Mesenchymal stem cell (in vitro differentiated cells and primary cell): ENCODE measurements around the gene FARP2.

Experiments
- DNase-seq: peaks from one replicate; pipeline ENCODE4 v3.0.0-alpha.2; 2013
- H2AFZ ChIP-seq: one replicate; pipeline ENCODE4 v1.6.1; 2013; ENCODE audit warnings: low read depth, mild to moderate bottlenecking, control low read depth, inconsistent platforms, low read length, moderate library complexity
- H2AK5ac ChIP-seq: 2 replicates; pipeline ENCODE4 v1.6.1; 2013; ENCODE audit warnings: low read length, moderate library complexity, mild to moderate bottlenecking, inconsistent platforms; ENCODE audit not compliant: severe bottlenecking
- H2BK120ac ChIP-seq: one replicate; pipeline ENCODE4 v1.6.1; 2013; ENCODE audit warnings: low read depth, mild to moderate bottlenecking, inconsistent platforms, low read length, moderate library complexity
- H2BK12ac ChIP-seq, 2 experiments: one replicate each; pipeline ENCODE4 v1.6.1; 2013; ENCODE audit warnings: inconsistent platforms in 2 of 2, low read length in 2 of 2, mild to moderate bottlenecking in 2 of 2, moderate library complexity in 2 of 2, control low read depth in 1 of 2
- H2BK15ac ChIP-seq: one replicate; pipeline ENCODE4 v1.6.1; 2013; ENCODE audit warnings: mild to moderate bottlenecking, low read depth, inconsistent platforms; ENCODE audit not compliant: poor library complexity, severe bottlenecking
- H2BK5ac ChIP-seq: 2 replicates; pipeline ENCODE4 v1.6.1; 2013; ENCODE audit warnings: low read depth, mild to moderate bottlenecking, low read length, control low read depth, inconsistent platforms; ENCODE audit not compliant: poor library complexity, severe bottlenecking
- H3K14ac ChIP-seq, 2 experiments: one replicate each; pipeline ENCODE4 v1.6.1; 2013; ENCODE audit warnings: inconsistent platforms in 2 of 2, low read length in 2 of 2, control low read depth in 1 of 2, mild to moderate bottlenecking in 1 of 2, moderate library complexity in 1 of 2
- H3K18ac ChIP-seq, 2 experiments: one replicate each; pipeline ENCODE4 v1.6.1; 2013; ENCODE audit warnings: inconsistent platforms in 2 of 2, low read length in 2 of 2, control low read depth in 1 of 2, low read depth in 1 of 2, mild to moderate bottlenecking in 1 of 2
- H3K23ac ChIP-seq, 2 experiments: one replicate each; pipeline ENCODE4 v1.6.1; 2013; ENCODE audit warnings: inconsistent platforms in 2 of 2, low read length in 2 of 2, mild to moderate bottlenecking in 2 of 2, moderate library complexity in 2 of 2, control low read depth in 1 of 2
- H3K27ac ChIP-seq: 2 replicates; pipeline ENCODE4 v1.5.1; 2013; ENCODE audit warnings: mild to moderate bottlenecking, moderate library complexity, low read length, control low read depth, inconsistent platforms; ENCODE audit not compliant: poor library complexity, severe bottlenecking
- H3K27me3 ChIP-seq, 2 experiments: 2 replicates each; pipeline versions ENCODE4 v1.6.1 to v1.7.0; 2013; ENCODE audit warnings: low read length in 2 of 2, mild to moderate bottlenecking in 2 of 2, moderate library complexity in 2 of 2, control low read depth in 1 of 2, inconsistent platforms in 1 of 2; ENCODE audit not compliant: control insufficient read depth in 1 of 2, insufficient read depth in 1 of 2
- H3K36me3 ChIP-seq, 2 experiments: 2 replicates each; pipeline versions ENCODE4 v1.6.1 to v1.7.0; 2013; ENCODE audit warnings: low read length in 2 of 2, control low read depth in 1 of 2, inconsistent platforms in 1 of 2, low read depth in 1 of 2, mild to moderate bottlenecking in 1 of 2; ENCODE audit not compliant: insufficient read depth in 2 of 2, control insufficient read depth in 1 of 2
- H3K4ac ChIP-seq, 2 experiments: one replicate each; pipeline ENCODE4 v1.6.1; 2013; ENCODE audit warnings: inconsistent platforms in 2 of 2, low read length in 2 of 2, mild to moderate bottlenecking in 2 of 2, moderate library complexity in 2 of 2, control low read depth in 1 of 2, low read depth in 1 of 2
- H3K4me1 ChIP-seq: 2 replicates; pipeline ENCODE4 v1.6.1; 2013; ENCODE audit warnings: low read depth, low read length, control low read depth; ENCODE audit not compliant: control insufficient read depth, insufficient read depth
- H3K4me2 ChIP-seq: 2 replicates; pipeline ENCODE4 v1.6.1; 2013; ENCODE audit warnings: low read length, mild to moderate bottlenecking, inconsistent platforms; ENCODE audit not compliant: poor library complexity, severe bottlenecking
- H3K4me3 ChIP-seq, 2 experiments: 2 replicates each; pipeline versions ENCODE4 v1.5.1 to v1.7.0; 2013; ENCODE audit warnings: low read length in 2 of 2, mild to moderate bottlenecking in 2 of 2, control low read depth in 1 of 2, low read depth in 1 of 2; ENCODE audit not compliant: insufficient read depth in 1 of 2
- H3K79me1 ChIP-seq: replicated peaks from 2 replicates; pipeline ENCODE4 v1.6.1; 2013; ENCODE audit warnings: mild to moderate bottlenecking, control low read depth, low read length, inconsistent platforms; ENCODE audit not compliant: poor library complexity, severe bottlenecking
- H3K9ac ChIP-seq: 2 replicates; pipeline ENCODE4 v1.7.0; 2013; ENCODE audit warnings: mild to moderate bottlenecking, low read length, moderate library complexity
- H3K9me3 ChIP-seq: 2 replicates; pipeline ENCODE4 v1.7.0; 2013; ENCODE audit warnings: mild to moderate bottlenecking, low read length; ENCODE audit not compliant: control insufficient read depth
- H4K8ac ChIP-seq: one replicate; pipeline ENCODE4 v1.6.1; 2013; ENCODE audit warnings: inconsistent platforms, mild to moderate bottlenecking, low read length, moderate library complexity
- H4K91ac ChIP-seq: one replicate; pipeline ENCODE4 v1.6.1; 2013; ENCODE audit warnings: mild to moderate bottlenecking, low read length, inconsistent platforms
- WGBS: methylation state at CpG from one replicate; pipeline ENCODE4 v1.1.7; 2013; ENCODE audit warnings: mixed read lengths; 5-methylcytosine and 5-hydroxymethylcytosine counted together

Gene FARP2

GRCh38 chr2:241501551-241501950, 145.5 kb downstream of the FARP2 start:
- Histone ChIP-seq H3K9ac (no peak overlapping the region), H3K79me1 (peaks cover 50% of the 10 kb centered on the region), H3K9me3 (no peaks in the 10 kb centered on the region), H2BK15ac (no peak overlapping the region), H4K8ac (no peak overlapping the region), H2AK5ac (no peak overlapping the region), H3K36me3 (peaks cover 49 to 75% of the 10 kb centered on the region in 2 experiments), H3K4me1 (peaks cover 38% of the 10 kb centered on the region), H3K14ac (no peak overlapping the region), H3K23ac (no peak overlapping the region), H3K4ac (no peak overlapping the region), H4K91ac (no peak overlapping the region), H3K4me2 (no peak overlapping the region), H3K4me3 (no peak overlapping the region), H2BK12ac (no peak overlapping the region), H3K27me3 (no peaks in the 10 kb centered on the region), H2AFZ (no peak overlapping the region), H3K18ac (no peak overlapping the region), H3K27ac (no peak overlapping the region), H2BK120ac (no peak overlapping the region), H2BK5ac (no peak overlapping the region)
- WGBS = 95% methylated on average over 16 of the region's 17 CpGs
- no peak for DNase-seq

GRCh38 chr2:241502281-241502680, 146.2 kb downstream of the FARP2 start:
- H3K18ac ChIP-seq = no peak overlapping the region
- no peak overlapping the region for H2AK5ac ChIP-seq
- no peaks in the 10 kb centered on the region for H3K27me3 ChIP-seq
- no peak overlapping the region for H3K14ac ChIP-seq
- H3K9ac ChIP-seq = no peak overlapping the region
- H4K91ac ChIP-seq = no peak overlapping the region
- H3K4me1 ChIP-seq = peaks cover 44% of the 10 kb centered on the region
- no peak overlapping the region for H2BK12ac ChIP-seq
- no peak overlapping the region for H2AFZ ChIP-seq
- no peak overlapping the region for H4K8ac ChIP-seq
- no peak overlapping the region for H3K4ac ChIP-seq
- H2BK15ac ChIP-seq = no peak overlapping the region
- H3K27ac ChIP-seq = no peak overlapping the region
- DNase-seq = no peak
- H2BK5ac ChIP-seq = no peak overlapping the region
- H3K23ac ChIP-seq = no peak overlapping the region
- WGBS = 91% methylated on average over 9 of the region's 11 CpGs
- H2BK120ac ChIP-seq = no peak overlapping the region
- H3K9me3 ChIP-seq = no peaks in the 10 kb centered on the region
- H3K4me3 ChIP-seq = no peak overlapping the region
- peaks cover 47% of the 10 kb centered on the region for H3K79me1 ChIP-seq
- peaks cover 42 to 71% of the 10 kb centered on the region in 2 experiments for H3K36me3 ChIP-seq
- H3K4me2 ChIP-seq = no peak overlapping the region

- no peaks in the 10 kb centered on the region for H3K9me3 ChIP-seq
- H3K23ac ChIP-seq = no peak overlapping the region
- WGBS = 95% methylated on average over 12 of the region's 12 CpGs
- peaks cover 27 to 54% of the 10 kb centered on the region in 2 experiments for H3K36me3 ChIP-seq
- peak overlapping the region; percentile 16 for H4K8ac ChIP-seq
- H2AK5ac ChIP-seq = no peak overlapping the region
- no peak overlapping the region for H2BK15ac ChIP-seq
- H2BK120ac ChIP-seq = no peak overlapping the region
- H3K4me3 ChIP-seq = no peak overlapping the region
- H2AFZ ChIP-seq = no peak overlapping the region
- no peak overlapping the region for H2BK12ac ChIP-seq
- no peaks in the 10 kb centered on the region for H3K27me3 ChIP-seq
- no peak overlapping the region for H3K18ac ChIP-seq
- H3K27ac ChIP-seq = no peak overlapping the region
- H3K79me1 ChIP-seq = peaks cover 46% of the 10 kb centered on the region
- H3K9ac ChIP-seq = no peak overlapping the region
- no peak overlapping the region for H2BK5ac ChIP-seq
- H3K4me1 ChIP-seq = peaks cover 50% of the 10 kb centered on the region
- no peak overlapping the region for H4K91ac ChIP-seq
- no peak overlapping the region for H3K4ac ChIP-seq
- H3K14ac ChIP-seq = no peak overlapping the region
- DNase-seq = no peak
- H3K4me2 ChIP-seq = no peak overlapping the region
These were observed 147.8 kb downstream of the FARP2 start for GRCh38 chr2:241503776-241504392.

GRCh38 chr2:241505086-241505780, 149.1 kb downstream of the FARP2 start:
- Histone ChIP-seq H2BK5ac (no peak overlapping the region), H2AFZ (no peak overlapping the region), H3K27me3 (no peaks in the 10 kb centered on the region), H3K18ac (no peak overlapping the region), H2BK15ac (no peak overlapping the region), H4K91ac (no peak overlapping the region), H3K9me3 (no peaks in the 10 kb centered on the region), H4K8ac (no peak overlapping the region), H2AK5ac (no peak overlapping the region), H3K4me3 (no peak overlapping the region), H3K23ac (peak overlapping the region in 1 of 2 experiments; percentile 3), H2BK120ac (no peak overlapping the region), H3K14ac (peak overlapping the region in 1 of 2 experiments; percentile 44), H3K4me1 (peaks cover 44% of the 10 kb centered on the region), H3K79me1 (peaks cover 39% of the 10 kb centered on the region), H2BK12ac (no peak overlapping the region), H3K27ac (no peak overlapping the region), H3K36me3 (peaks cover 16 to 41% of the 10 kb centered on the region in 2 experiments), H3K9ac (peak overlapping the region; percentile 11), H3K4ac (no peak overlapping the region), H3K4me2 (no peak overlapping the region)
- WGBS = 92% methylated on average over 15 of the region's 15 CpGs
- no peak for DNase-seq
